K562 (cell line): ENCODE measurements around the gene VWA7. TPM values are rescaled to one million over a fixed set of nuclear protein-coding genes. Genes with fewer than 3 reads are reported as not detected.

Experiments used
- GTF2F1 ChIP-seq: IDR thresholded peaks from 2 replicates; pipeline ENCODE4 v1.6.1; 2011; ENCODE audit warnings: low read depth, low read length, improper control_type of control experiment
- LEF1 ChIP-seq: fragments of 450-650 bp; IDR thresholded peaks from 2 replicates; pipeline ENCODE4 v1.6.1; 2016; ENCODE audit warnings: mild to moderate bottlenecking
- NCOA2 ChIP-seq, 2 experiments: fragments of 450-650 bp; IDR thresholded peaks; 2 replicates each; pipeline ENCODE4 v1.6.1; 2018; ENCODE audit warnings: mild to moderate bottlenecking in 2 of 2, moderate library complexity in 1 of 2; ENCODE audit not compliant: partially characterized antibody in 2 of 2
- NRF1 ChIP-seq, 2 experiments: fragments of 450-650 bp; IDR thresholded peaks in 1 of 2; conservative IDR thresholded peaks in 1 of 2; 2 replicates each; pipeline ENCODE4 v1.6.1; 2014; ENCODE audit warnings: mild to moderate bottlenecking in 2 of 2
- POU5F1 ChIP-seq: fragments of 150-350 bp; IDR thresholded peaks from 2 replicates; pipeline ENCODE4 v1.6.1; 2014; ENCODE audit warnings: borderline replicate concordance, low read length, low read depth, mild to moderate bottlenecking; ENCODE audit not compliant: partially characterized antibody
- RBM15 ChIP-seq: fragments of 200-400 bp; formaldehyde crosslinking; IDR thresholded peaks from 2 replicates; pipeline ENCODE4 v1.6.1; 2018; ENCODE audit warnings: mild to moderate bottlenecking, low read length, moderate library complexity; ENCODE audit not compliant: insufficient read depth
- RBM25 ChIP-seq: fragments of 200-400 bp; formaldehyde crosslinking; IDR thresholded peaks from 2 replicates; pipeline ENCODE4 v1.6.1; 2018; ENCODE audit warnings: low read length, low read depth, moderate library complexity; ENCODE audit not compliant: severe bottlenecking
- YY1 ChIP-seq, 3 experiments: IDR thresholded peaks; 2 replicates each; pipeline ENCODE4 v1.6.1; 2011; ENCODE audit warnings: low read length in 2 of 3, mild to moderate bottlenecking in 2 of 3, moderate library complexity in 2 of 3, borderline replicate concordance in 1 of 3, control low read depth in 1 of 3, low read depth in 1 of 3; ENCODE audit not compliant: insufficient read depth in 3 of 3, insufficient replicate concordance in 2 of 3, control insufficient read depth in 1 of 3, insufficient read length in 1 of 3; ENCODE audit errors: extremely low read depth in 1 of 3
- ZBTB7A ChIP-seq: IDR thresholded peaks from 2 replicates; pipeline ENCODE4 v1.6.1; 2011; ENCODE audit warnings: low read depth, mild to moderate bottlenecking, low read length, moderate library complexity, borderline replicate concordance; ENCODE audit not compliant: control insufficient read depth
- ZNF507 ChIP-seq: conservative IDR thresholded peaks from 2 replicates; pipeline ENCODE4 v1.6.1; 2017; ENCODE audit warnings: missing genetic modification characterization, missing compliant biosample characterization
- polyA plus RNA-seq, 8 experiments: library from polyadenylated mRNA; depleted of rRNA in 4 of 8; stranded (reverse) in 5 of 8; unstranded in 3 of 8; fragments of >200 nt; fragmentation: Nextera tagmentation in 2 of 8; fragmentation: Illumina TruSeq in 1 of 8; extraction: Ambion mirVana in 2 of 8; extraction: Trizol in 1 of 8; gene quantifications; 2 replicates each; pipeline versions ENCODE4 v1.2.1 to v1.2.3, GENCODE V29; 2011 to 2014; ENCODE audit warnings: inconsistent platforms in 1 of 8, missing spikeins in 1 of 8
- total RNA-seq, 7 experiments: library from RNA; depleted of rRNA in 6 of 7; stranded (reverse); fragments of >200 nt in 6 of 7; fragmentation: Illumina TruSeq in 2 of 7; extraction: Trizol in 2 of 7; gene quantifications; 2 replicates each; pipeline versions ENCODE4 v1.2.1 to v1.2.3, GENCODE V29; 2011 to 2021; ENCODE audit warnings: low replicate concordance in 1 of 7
- TF ChIP-seq, protein P1 (sequence below): fragments of 250-450 bp; sonication (Bioruptor Pico); IDR thresholded peaks from 2 replicates; pipeline ENCODE4 v1.9.0; 2021; ENCODE audit warnings: mild to moderate bottlenecking
- TF ChIP-seq, protein P2 (sequence below): fragments of 250-450 bp; sonication (Bioruptor Pico); IDR thresholded peaks from 2 replicates; pipeline ENCODE4 v1.4.0; 2020; ENCODE audit warnings: mild to moderate bottlenecking, moderate library complexity, borderline replicate concordance

VWA7 gene
- total and polyA plus RNA-seq, 9 of the 15 experiments (the other 6 are each of a cell fraction or from before 2014, with no cell fraction given): 0.18 to 2.9 (median 0.95) TPM

DNA sequence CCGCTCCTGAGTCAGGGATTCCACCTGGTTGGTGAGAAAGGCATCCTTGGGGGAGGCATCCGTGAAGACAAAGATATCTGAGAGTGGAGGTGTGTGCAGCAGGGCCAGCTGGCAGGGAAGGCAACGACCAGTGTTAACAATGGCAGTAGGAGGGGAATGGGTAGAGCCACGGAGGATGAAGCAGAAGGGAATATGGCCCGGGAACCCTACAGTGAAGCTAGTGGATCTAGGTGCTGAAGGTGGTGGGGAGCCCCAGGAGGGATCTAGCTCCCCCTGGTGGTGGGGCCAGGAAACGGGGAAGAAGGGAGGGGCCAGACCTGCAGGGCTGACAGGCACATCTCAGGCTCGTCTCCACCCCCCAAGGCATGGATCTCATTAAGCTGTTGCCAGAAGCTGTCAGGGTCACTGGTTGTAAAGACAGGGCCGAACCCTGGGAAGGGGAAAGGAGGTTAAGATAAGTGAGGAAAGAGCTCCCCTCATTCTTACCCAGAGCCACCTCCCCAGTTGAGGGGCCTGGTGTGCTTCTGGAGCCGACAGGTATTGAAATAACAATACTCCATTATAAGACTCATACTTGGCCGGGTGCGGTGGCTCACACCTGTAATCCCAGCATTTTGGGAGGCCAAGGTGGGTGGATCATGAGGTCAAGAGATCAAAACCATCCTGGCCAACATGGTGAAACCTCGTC, 7.3 kb downstream of the VWA7 start (continued):
- TF ChIP-seq YY1 (IDR thresholded peaks at IDR 0.05; ENCODE audit: borderline replicate concordance in 1 of 3, control insufficient read depth in 1 of 3, extremely low read depth in 1 of 3, insufficient read depth in 3 of 3, insufficient read length in 1 of 3, insufficient replicate concordance in 2 of 3, low read depth in 1 of 3, low read length in 2 of 3) (peak in 2 of 3 experiments; percentile 61 to 77), GTF2F1 (peak; percentile 31; the same call in 1 of the 2 replicates), NCOA2 (IDR thresholded peaks at IDR 0.05; ENCODE audit: partially characterized antibody in 2 of 2) (no peak), ZBTB7A (peak; percentile 79; the same call in 1 of the 2 replicates), ZNF507 (tag) (no peak), RBM25 (no peak), POU5F1 (no peak), NRF1 (conservative IDR thresholded peaks at IDR 0.05 in 1 of 2, IDR thresholded peaks at IDR 0.05 in 1 of 2) (peak; percentile 9 to 16; a peak in 1 of 4 replicates), LEF1 (no peak), RBM15 (no peak)
- TF ChIP-seq, protein P1, sequence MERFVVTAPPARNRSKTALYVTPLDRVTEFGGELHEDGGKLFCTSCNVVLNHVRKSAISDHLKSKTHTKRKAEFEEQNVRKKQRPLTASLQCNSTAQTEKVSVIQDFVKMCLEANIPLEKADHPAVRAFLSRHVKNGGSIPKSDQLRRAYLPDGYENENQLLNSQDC (CRISPR knock-in tag): no peak
- TF ChIP-seq, protein P2, sequence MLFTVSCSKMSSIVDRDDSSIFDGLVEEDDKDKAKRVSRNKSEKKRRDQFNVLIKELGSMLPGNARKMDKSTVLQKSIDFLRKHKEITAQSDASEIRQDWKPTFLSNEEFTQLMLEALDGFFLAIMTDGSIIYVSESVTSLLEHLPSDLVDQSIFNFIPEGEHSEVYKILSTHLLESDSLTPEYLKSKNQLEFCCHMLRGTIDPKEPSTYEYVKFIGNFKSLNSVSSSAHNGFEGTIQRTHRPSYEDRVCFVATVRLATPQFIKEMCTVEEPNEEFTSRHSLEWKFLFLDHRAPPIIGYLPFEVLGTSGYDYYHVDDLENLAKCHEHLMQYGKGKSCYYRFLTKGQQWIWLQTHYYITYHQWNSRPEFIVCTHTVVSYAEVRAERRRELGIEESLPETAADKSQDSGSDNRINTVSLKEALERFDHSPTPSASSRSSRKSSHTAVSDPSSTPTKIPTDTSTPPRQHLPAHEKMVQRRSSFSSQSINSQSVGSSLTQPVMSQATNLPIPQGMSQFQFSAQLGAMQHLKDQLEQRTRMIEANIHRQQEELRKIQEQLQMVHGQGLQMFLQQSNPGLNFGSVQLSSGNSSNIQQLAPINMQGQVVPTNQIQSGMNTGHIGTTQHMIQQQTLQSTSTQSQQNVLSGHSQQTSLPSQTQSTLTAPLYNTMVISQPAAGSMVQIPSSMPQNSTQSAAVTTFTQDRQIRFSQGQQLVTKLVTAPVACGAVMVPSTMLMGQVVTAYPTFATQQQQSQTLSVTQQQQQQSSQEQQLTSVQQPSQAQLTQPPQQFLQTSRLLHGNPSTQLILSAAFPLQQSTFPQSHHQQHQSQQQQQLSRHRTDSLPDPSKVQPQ (CRISPR knock-in tag): no peak
